HepG2 (cell line): ENCODE results near the gene AKAP1.

Experiments used
- MIXL1 ChIP-seq: IDR thresholded peaks from 2 replicates; pipeline ENCODE4 v1.6.1; 2016
- POLR2A ChIP-seq, 2 experiments: IDR thresholded peaks; 2 replicates each; pipeline ENCODE4 v1.6.1; 2011; ENCODE audit warnings: low read depth in 2 of 2, low read length in 2 of 2, mild to moderate bottlenecking in 1 of 2, moderate library complexity in 1 of 2; ENCODE audit not compliant: insufficient read depth in 1 of 2
- RARG ChIP-seq: sonication (generic); formaldehyde crosslinking; IDR thresholded peaks from 2 replicates; pipeline ENCODE4 v1.4.0; 2020; ENCODE audit warnings: low read depth, mild to moderate bottlenecking, missing genetic modification reagents
- STAG1 ChIP-seq: sonication (generic); formaldehyde crosslinking; IDR thresholded peaks from 2 replicates; pipeline ENCODE4 v1.4.0; 2020; ENCODE audit warnings: missing genetic modification reagents
- TARDBP ChIP-seq: sonication (generic); formaldehyde crosslinking; IDR thresholded peaks from 2 replicates; pipeline ENCODE4 v1.8.0; 2022; ENCODE audit warnings: mild to moderate bottlenecking, missing genetic modification reagents
- ZBTB8A ChIP-seq: sonication (generic); formaldehyde crosslinking; IDR thresholded peaks from 2 replicates; pipeline ENCODE4 v1.4.0; 2020; ENCODE audit warnings: mild to moderate bottlenecking, low read depth, missing genetic modification reagents, borderline replicate concordance
- ZFP82 ChIP-seq: sonication (generic); formaldehyde crosslinking; IDR thresholded peaks from 2 replicates; pipeline ENCODE4 v1.5.1; 2020; ENCODE audit warnings: mild to moderate bottlenecking, missing genetic modification reagents, borderline replicate concordance
- ZNF263 ChIP-seq: sonication (generic); formaldehyde crosslinking; IDR thresholded peaks from 2 replicates; pipeline ENCODE4 v1.4.0; 2020; ENCODE audit warnings: missing genetic modification reagents
- TF ChIP-seq, protein P1 (sequence below), 2 experiments: IDR thresholded peaks; 2 replicates each; pipeline ENCODE4 v1.6.1; 2011 to 2012; ENCODE audit warnings: low read length in 2 of 2, borderline replicate concordance in 1 of 2, low read depth in 1 of 2, mild to moderate bottlenecking in 1 of 2, moderate library complexity in 1 of 2
- TF ChIP-seq, protein P2 (sequence below): sonication (generic); formaldehyde crosslinking; IDR thresholded peaks from 2 replicates; pipeline ENCODE4 v1.4.0; 2020; ENCODE audit warnings: mild to moderate bottlenecking, missing genetic modification reagents
- TF ChIP-seq, protein P3 (sequence below): sonication (generic); formaldehyde crosslinking; IDR thresholded peaks from 2 replicates; pipeline ENCODE4 v1.5.0; 2020; ENCODE audit warnings: mild to moderate bottlenecking, missing genetic modification reagents, moderate library complexity

DNA sequence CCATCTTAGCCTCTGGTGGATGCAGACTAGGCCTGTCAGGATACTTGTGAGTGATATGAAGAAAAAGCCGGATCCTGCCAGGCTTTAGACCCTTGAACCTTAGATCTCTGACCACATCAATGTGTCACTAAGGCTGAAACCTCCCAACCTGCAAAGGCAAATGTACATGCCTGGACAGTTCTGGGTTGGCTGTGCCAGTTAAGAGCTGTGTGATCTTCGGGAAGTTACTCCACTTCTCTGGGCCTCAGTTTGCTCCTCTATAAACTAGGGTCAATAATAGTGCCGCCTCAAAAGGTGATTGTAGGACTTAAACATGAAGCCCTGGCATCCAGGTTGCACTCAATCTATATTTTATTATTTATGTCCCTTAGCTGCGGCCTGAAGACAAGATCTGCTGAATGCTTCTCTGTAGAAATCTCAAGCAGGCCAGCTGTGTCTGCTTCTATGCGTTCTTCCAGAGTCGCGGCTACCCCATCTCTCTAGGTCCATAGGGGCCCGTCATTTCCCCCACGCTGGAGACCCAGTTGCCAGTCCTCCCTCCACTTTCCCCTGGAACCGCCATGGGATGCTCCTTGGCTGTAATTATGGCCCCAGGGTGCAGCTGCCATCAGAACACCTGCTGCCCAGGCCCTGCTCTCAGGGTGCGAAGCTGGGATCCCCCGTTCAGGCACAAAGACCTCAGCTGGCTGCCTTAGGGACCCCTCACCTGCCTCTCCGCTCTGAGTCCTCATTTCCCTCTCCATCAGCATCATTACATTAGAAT, 50.2 kb downstream of the AKAP1 start:
- TF ChIP-seq ZFP82 (CRISPR knock-in tag) (no peak), ZBTB8A (CRISPR knock-in tag) (no peak), TARDBP (CRISPR knock-in tag) (no peak), POLR2A (IDR thresholded peaks at IDR 0.05; ENCODE audit: insufficient read depth in 1 of 2, low read depth in 2 of 2, low read length in 2 of 2) (no peak), ZNF263 (no peak), STAG1 (CRISPR knock-in tag) (no peak), MIXL1 (CRISPR knock-in tag) (no peak), RARG (CRISPR knock-in tag) (no peak)
- TF ChIP-seq, protein P1, sequence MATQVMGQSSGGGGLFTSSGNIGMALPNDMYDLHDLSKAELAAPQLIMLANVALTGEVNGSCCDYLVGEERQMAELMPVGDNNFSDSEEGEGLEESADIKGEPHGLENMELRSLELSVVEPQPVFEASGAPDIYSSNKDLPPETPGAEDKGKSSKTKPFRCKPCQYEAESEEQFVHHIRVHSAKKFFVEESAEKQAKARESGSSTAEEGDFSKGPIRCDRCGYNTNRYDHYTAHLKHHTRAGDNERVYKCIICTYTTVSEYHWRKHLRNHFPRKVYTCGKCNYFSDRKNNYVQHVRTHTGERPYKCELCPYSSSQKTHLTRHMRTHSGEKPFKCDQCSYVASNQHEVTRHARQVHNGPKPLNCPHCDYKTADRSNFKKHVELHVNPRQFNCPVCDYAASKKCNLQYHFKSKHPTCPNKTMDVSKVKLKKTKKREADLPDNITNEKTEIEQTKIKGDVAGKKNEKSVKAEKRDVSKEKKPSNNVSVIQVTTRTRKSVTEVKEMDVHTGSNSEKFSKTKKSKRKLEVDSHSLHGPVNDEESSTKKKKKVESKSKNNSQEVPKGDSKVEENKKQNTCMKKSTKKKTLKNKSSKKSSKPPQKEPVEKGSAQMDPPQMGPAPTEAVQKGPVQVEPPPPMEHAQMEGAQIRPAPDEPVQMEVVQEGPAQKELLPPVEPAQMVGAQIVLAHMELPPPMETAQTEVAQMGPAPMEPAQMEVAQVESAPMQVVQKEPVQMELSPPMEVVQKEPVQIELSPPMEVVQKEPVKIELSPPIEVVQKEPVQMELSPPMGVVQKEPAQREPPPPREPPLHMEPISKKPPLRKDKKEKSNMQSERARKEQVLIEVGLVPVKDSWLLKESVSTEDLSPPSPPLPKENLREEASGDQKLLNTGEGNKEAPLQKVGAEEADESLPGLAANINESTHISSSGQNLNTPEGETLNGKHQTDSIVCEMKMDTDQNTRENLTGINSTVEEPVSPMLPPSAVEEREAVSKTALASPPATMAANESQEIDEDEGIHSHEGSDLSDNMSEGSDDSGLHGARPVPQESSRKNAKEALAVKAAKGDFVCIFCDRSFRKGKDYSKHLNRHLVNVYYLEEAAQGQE (IDR thresholded peaks at IDR 0.05; ENCODE audit: borderline replicate concordance in 1 of 2, low read depth in 1 of 2, low read length in 2 of 2): no peak
- TF ChIP-seq, protein P2, sequence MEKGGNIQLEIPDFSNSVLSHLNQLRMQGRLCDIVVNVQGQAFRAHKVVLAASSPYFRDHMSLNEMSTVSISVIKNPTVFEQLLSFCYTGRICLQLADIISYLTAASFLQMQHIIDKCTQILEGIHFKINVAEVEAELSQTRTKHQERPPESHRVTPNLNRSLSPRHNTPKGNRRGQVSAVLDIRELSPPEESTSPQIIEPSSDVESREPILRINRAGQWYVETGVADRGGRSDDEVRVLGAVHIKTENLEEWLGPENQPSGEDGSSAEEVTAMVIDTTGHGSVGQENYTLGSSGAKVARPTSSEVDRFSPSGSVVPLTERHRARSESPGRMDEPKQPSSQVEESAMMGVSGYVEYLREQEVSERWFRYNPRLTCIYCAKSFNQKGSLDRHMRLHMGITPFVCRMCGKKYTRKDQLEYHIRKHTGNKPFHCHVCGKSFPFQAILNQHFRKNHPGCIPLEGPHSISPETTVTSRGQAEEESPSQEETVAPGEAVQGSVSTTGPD (CRISPR knock-in tag): no peak
- TF ChIP-seq, protein P3, sequence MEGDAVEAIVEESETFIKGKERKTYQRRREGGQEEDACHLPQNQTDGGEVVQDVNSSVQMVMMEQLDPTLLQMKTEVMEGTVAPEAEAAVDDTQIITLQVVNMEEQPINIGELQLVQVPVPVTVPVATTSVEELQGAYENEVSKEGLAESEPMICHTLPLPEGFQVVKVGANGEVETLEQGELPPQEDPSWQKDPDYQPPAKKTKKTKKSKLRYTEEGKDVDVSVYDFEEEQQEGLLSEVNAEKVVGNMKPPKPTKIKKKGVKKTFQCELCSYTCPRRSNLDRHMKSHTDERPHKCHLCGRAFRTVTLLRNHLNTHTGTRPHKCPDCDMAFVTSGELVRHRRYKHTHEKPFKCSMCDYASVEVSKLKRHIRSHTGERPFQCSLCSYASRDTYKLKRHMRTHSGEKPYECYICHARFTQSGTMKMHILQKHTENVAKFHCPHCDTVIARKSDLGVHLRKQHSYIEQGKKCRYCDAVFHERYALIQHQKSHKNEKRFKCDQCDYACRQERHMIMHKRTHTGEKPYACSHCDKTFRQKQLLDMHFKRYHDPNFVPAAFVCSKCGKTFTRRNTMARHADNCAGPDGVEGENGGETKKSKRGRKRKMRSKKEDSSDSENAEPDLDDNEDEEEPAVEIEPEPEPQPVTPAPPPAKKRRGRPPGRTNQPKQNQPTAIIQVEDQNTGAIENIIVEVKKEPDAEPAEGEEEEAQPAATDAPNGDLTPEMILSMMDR (CRISPR knock-in tag): no peak
